ENCODE measurements around the gene MIX23. TPM values are rescaled to one million over a fixed set of nuclear protein-coding genes. Genes with fewer than 3 reads are reported as not detected.

The MIX23 gene
- total and polyA plus RNA-seq, 2 of the 4 experiments (the other 2 are of a cell fraction), result 10.0 to 26.7 TPM

DNA sequence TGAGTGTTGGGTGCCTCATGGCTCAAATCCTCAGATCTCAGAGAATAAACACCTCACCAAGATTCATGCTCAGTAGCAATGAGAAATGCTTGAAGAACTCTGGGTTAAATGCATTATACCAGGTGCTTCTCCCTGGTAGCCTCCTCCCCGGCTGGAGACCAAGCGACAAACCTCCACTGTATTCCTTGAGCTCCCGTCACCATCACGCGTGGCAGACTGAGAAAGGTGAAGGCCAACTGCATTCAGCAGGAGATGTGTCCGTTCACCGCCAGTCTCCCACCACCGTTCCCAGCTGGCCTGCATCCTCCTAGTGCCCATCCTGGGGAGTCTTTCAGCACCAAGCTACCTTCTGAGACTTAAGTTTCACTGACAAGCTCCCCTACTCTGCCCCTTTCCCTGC, 50.5 kb downstream of the MIX23 start:
- no peaks in the 10 kb centered on the region for H3K9me1 ChIP-seq (ENCODE audit: insufficient read depth, low read length)
- no CpG with 5 or more reads among the region's 8 CpGs for WGBS, 2 experiments (ENCODE audit: extremely low coverage in 2 of 2, insufficient read length in 1 of 2)
- intact Hi-C loops (cut with micrococcal nuclease), result no loop called here
- no peak overlapping the region for H3K4ac ChIP-seq (ENCODE audit: low read depth, low read length)
- no peaks in the 10 kb centered on the region for H3K79me1 ChIP-seq (ENCODE audit: low read depth in 1 of 2, low read length in 2 of 2)
- no peaks in the 10 kb centered on the region for H4K20me1 ChIP-seq (ENCODE audit: insufficient read depth, low read length)
- H3K4me1 ChIP-seq (ENCODE audit: control insufficient read depth, insufficient read depth, low read length), result no peaks in the 10 kb centered on the region
- BruUV-seq (replicated peaks), result no TSS peak
- no peak overlapping the region for H3K4me2 ChIP-seq (ENCODE audit: low read depth, low read length)
- no peak overlapping the region for H3K23ac ChIP-seq (ENCODE audit: low read depth, low read length)
- peaks cover 3% of the 10 kb centered on the region; the same call in 1 of the 2 replicates for H3K27me3 ChIP-seq (ENCODE audit: control insufficient read depth, insufficient read depth, low read length)
- H2AK9ac ChIP-seq (replicated peaks; ENCODE audit: low read depth, low read length, poor library complexity), result no peak overlapping the region
- H3K9ac ChIP-seq (ENCODE audit: low read depth, low read length), result no peak overlapping the region
- no peak overlapping the region for H2BK15ac ChIP-seq (ENCODE audit: low read depth, low read length)
- H3K14ac ChIP-seq (replicated peaks; ENCODE audit: low read depth, low read length), result no peak overlapping the region
- H2BK5ac ChIP-seq (ENCODE audit: low read depth, low read length, poor library complexity, severe bottlenecking), result no peak overlapping the region
- in situ Hi-C loops (cut with MboI; ENCODE audit: low sequenced_read_pairs), result no loop called here
- H4K5ac ChIP-seq (ENCODE audit: low read depth, low read length), result no peak overlapping the region
- dilution Hi-C loops (cut with HindIII; ENCODE audit: low sequenced_read_pairs, unreplicated experiment), result no loop called here
- H2AFZ ChIP-seq (replicated peaks; ENCODE audit: low read length, poor library complexity), result no peak overlapping the region
- H3K18ac ChIP-seq (ENCODE audit: low read depth, low read length), result no peak overlapping the region
- H3K36me3 ChIP-seq (ENCODE audit: control insufficient read depth, insufficient read depth, low read length), result no peaks in the 10 kb centered on the region
- POLR2A ChIA-PET (ENCODE audit: unreplicated experiment), result no interaction called here
- no peak for DNase-seq
- no peak overlapping the region for H4K91ac ChIP-seq (ENCODE audit: insufficient read depth, low read depth, low read length)
- no peaks in the 10 kb centered on the region for H3K9me3 ChIP-seq (ENCODE audit: control insufficient read depth, insufficient read depth, low read length)
- CTCF ChIA-PET, result no interaction called here
- no peak overlapping the region for H3K56ac ChIP-seq (ENCODE audit: extremely low read depth, insufficient read depth, low read length)
- no peak for ATAC-seq (ENCODE audit: low read depth)
- H2BK120ac ChIP-seq (ENCODE audit: low read depth, low read length), result no peak overlapping the region
- no peak overlapping the region for H2AK5ac ChIP-seq (ENCODE audit: low read depth, low read length)
- no peak overlapping the region for H3K4me3 ChIP-seq (ENCODE audit: insufficient read depth, low read depth, low read length)
- no peak overlapping the region for H2BK20ac ChIP-seq (ENCODE audit: low read depth, low read length)
- H4K8ac ChIP-seq (ENCODE audit: low read depth in 2 of 2, low read length in 2 of 2), result no peak overlapping the region
- H3K27ac ChIP-seq (ENCODE audit: insufficient read depth, low read length), result no peak overlapping the region
- no peak for TF ChIP-seq RAD21 (IDR thresholded peaks at IDR 0.05; ENCODE audit: low read length)
- TF ChIP-seq, protein P1, sequence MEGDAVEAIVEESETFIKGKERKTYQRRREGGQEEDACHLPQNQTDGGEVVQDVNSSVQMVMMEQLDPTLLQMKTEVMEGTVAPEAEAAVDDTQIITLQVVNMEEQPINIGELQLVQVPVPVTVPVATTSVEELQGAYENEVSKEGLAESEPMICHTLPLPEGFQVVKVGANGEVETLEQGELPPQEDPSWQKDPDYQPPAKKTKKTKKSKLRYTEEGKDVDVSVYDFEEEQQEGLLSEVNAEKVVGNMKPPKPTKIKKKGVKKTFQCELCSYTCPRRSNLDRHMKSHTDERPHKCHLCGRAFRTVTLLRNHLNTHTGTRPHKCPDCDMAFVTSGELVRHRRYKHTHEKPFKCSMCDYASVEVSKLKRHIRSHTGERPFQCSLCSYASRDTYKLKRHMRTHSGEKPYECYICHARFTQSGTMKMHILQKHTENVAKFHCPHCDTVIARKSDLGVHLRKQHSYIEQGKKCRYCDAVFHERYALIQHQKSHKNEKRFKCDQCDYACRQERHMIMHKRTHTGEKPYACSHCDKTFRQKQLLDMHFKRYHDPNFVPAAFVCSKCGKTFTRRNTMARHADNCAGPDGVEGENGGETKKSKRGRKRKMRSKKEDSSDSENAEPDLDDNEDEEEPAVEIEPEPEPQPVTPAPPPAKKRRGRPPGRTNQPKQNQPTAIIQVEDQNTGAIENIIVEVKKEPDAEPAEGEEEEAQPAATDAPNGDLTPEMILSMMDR (conservative IDR thresholded peaks at IDR 0.05; ENCODE audit: low read depth, low read length), result no peak
- TF ChIP-seq, protein P2, sequence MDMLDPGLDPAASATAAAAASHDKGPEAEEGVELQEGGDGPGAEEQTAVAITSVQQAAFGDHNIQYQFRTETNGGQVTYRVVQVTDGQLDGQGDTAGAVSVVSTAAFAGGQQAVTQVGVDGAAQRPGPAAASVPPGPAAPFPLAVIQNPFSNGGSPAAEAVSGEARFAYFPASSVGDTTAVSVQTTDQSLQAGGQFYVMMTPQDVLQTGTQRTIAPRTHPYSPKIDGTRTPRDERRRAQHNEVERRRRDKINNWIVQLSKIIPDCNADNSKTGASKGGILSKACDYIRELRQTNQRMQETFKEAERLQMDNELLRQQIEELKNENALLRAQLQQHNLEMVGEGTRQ (IDR thresholded peaks at IDR 0.05; ENCODE audit: low read depth, low read length), result no peak
